ENCODE data around the gene C17orf113. TPM values are rescaled to one million over a fixed set of nuclear protein-coding genes. Genes with fewer than 3 reads are reported as not detected.

The C17orf113 gene
- total RNA-seq, 4 donors from 2014 or later, result 0.35 to 0.57 (median 0.48) TPM; not detected in 1

- DNase-seq, result no peak
- no peaks in the 10 kb centered on the region for H3K9me3 ChIP-seq
- TF ChIP-seq CTCF (IDR thresholded peaks at IDR 0.05), result no peak
- no peak for TF ChIP-seq POLR2A (IDR thresholded peaks at IDR 0.05)
- H3K4me1 ChIP-seq, result peaks cover 0 to 18% (median 10%) of the 10 kb centered on the region in 3 donors
- no peaks in the 10 kb centered on the region for H3K36me3 ChIP-seq
- peaks cover 3 to 58% (median 10%) of the 10 kb centered on the region in 4 donors for H3K27me3 ChIP-seq
- no peak overlapping the region for H3K27ac ChIP-seq
- 81% methylated on average over 4 of the region's 67 CpGs; no CpG with 5 or more reads in 1 of the 2 donors for WGBS, 2 donors
- peak overlapping the region in 3 of 4 donors; percentile 6 to 63 (median 39) for H3K4me3 ChIP-seq
- intact Hi-C loops (cut with DNase I), result no loop called here
Observed at GRCh38 chr17:42072323-42073187, 22.2 kb upstream of the C17orf113 start.

GRCh38 chr17:42071810-42072209, 21.4 kb upstream of the C17orf113 start:
- H3K36me3 ChIP-seq, result no peaks in the 10 kb centered on the region
- H3K4me3 ChIP-seq, result peak overlapping the region in 1 of 4 donors; percentile 63
- 21 to 40% methylated on average over 1 to 3 of the region's 3 CpGs for WGBS, 2 donors
- intact Hi-C loops (cut with DNase I), result no loop called here
- no peak for TF ChIP-seq POLR2A (IDR thresholded peaks at IDR 0.05)
- no peak for TF ChIP-seq CTCF (IDR thresholded peaks at IDR 0.05)
- peaks cover 0 to 21% (median 10%) of the 10 kb centered on the region in 3 donors for H3K4me1 ChIP-seq
- no peak overlapping the region for H3K27ac ChIP-seq
- H3K27me3 ChIP-seq, result peaks cover 3 to 59% (median 10%) of the 10 kb centered on the region in 4 donors
- DNase-seq, result no peak
- no peaks in the 10 kb centered on the region for H3K9me3 ChIP-seq

- intact Hi-C loops (cut with DNase I), result loop anchor here (5.0 kb wide), 1 partner anchor 48 kb away; no protein-coding TSS in a partner anchor
Observed at GRCh38 chr17:42068979-42069378, 18.6 kb upstream of the C17orf113 start.

GRCh38 chr17:42067371-42068091, 17.1 kb upstream of the C17orf113 start:
- H3K27me3 ChIP-seq, result peaks cover under 1 to 45% (median 7%) of the 10 kb centered on the region in 4 donors
- WGBS, 2 donors, result 8 to 17% methylated on average over 6 of the region's 12 CpGs
- H3K4me1 ChIP-seq, result peaks cover 0 to 18% (median 8%) of the 10 kb centered on the region in 3 donors
- H3K27ac ChIP-seq, result no peak overlapping the region
- intact Hi-C loops (cut with DNase I), result loop anchor here (5.0 kb wide), 1 partner anchor 50 kb away; no protein-coding TSS in a partner anchor
- no peak for DNase-seq
- TF ChIP-seq CTCF (IDR thresholded peaks at IDR 0.05) (peak; percentile 82 to 95 (median 84)), POLR2A (IDR thresholded peaks at IDR 0.05) (no peak)
- H3K4me3 ChIP-seq, result no peak overlapping the region
- no peaks in the 10 kb centered on the region for H3K36me3 ChIP-seq
- H3K9me3 ChIP-seq, result no peaks in the 10 kb centered on the region

More at GRCh38 chr17:42068979-42069378, 18.6 kb upstream of the C17orf113 start:
- no peak overlapping the region for H3K4me3 ChIP-seq
- WGBS, 2 donors, result 24 to 70% methylated on average over 1 of the region's 3 CpGs
- H3K4me1 ChIP-seq, result peaks cover 0 to 21% (median 10%) of the 10 kb centered on the region in 3 donors
- no peaks in the 10 kb centered on the region for H3K9me3 ChIP-seq
- TF ChIP-seq POLR2A (IDR thresholded peaks at IDR 0.05), result no peak
- TF ChIP-seq CTCF (IDR thresholded peaks at IDR 0.05), result no peak
- no peak overlapping the region for H3K27ac ChIP-seq
- H3K27me3 ChIP-seq, result peaks cover 3 to 59% (median 10%) of the 10 kb centered on the region in 4 donors
- DNase-seq, result no peak
- H3K36me3 ChIP-seq, result no peaks in the 10 kb centered on the region

Data from esophagus squamous epithelium (tissue), 5 donors.